CD4-positive, alpha-beta memory T cell (primary cell): Measurements from ENCODE around the gene PSMF1. TPM values are rescaled to one million over a fixed set of nuclear protein-coding genes. Genes with fewer than 3 reads are reported as not detected.
"Not testable (repeated sequence)": the region's sequence is repeated elsewhere in the genome, so short reads cannot be mapped to it uniquely, and the experiment has no call there.

Experiments used
- CTCF ChIA-PET: fragments of 350-600 bp; sonication (Branson Sonifier 250); formaldehyde crosslinking; loops from one replicate; lab custom pipeline; 2021; ENCODE audit warnings: inconsistent platforms; ENCODE audit not compliant: partially characterized antibody; lab: Charles Lee
- POLR2A ChIA-PET: fragments of 350-600 bp; sonication (Branson Sonifier 250); formaldehyde crosslinking; loops from one replicate; lab custom pipeline; 2021; ENCODE audit not compliant: partially characterized antibody; lab: Charles Lee
- DNase-seq, 5 donors: peaks; one replicate each; pipeline versions ENCODE4 v3.0.0 to v3.0.0-alpha.2; 2020 to 2022; ENCODE audit warnings: mixed read lengths in 1 of 5
- H3K27ac ChIP-seq: one replicate; pipeline ENCODE4 v1.7.0; 2013; ENCODE audit warnings: low read depth, low read length
- H3K27me3 ChIP-seq: 2 replicates; pipeline ENCODE4 v1.7.0; 2013; ENCODE audit warnings: mild to moderate bottlenecking, low read length, moderate library complexity; ENCODE audit not compliant: insufficient read depth
- H3K36me3 ChIP-seq: 2 replicates; pipeline ENCODE4 v1.7.0; 2013; ENCODE audit warnings: mild to moderate bottlenecking, low read length, moderate library complexity; ENCODE audit not compliant: insufficient read depth
- H3K4me1 ChIP-seq: 2 replicates; pipeline ENCODE4 v1.7.0; 2013; ENCODE audit warnings: mild to moderate bottlenecking, low read length, moderate library complexity; ENCODE audit not compliant: insufficient read depth
- H3K4me3 ChIP-seq, 2 donors: one replicate each; pipeline ENCODE4 v1.7.0; 2013; ENCODE audit warnings: low read length in 2 of 2, mild to moderate bottlenecking in 1 of 2
- H3K9me3 ChIP-seq, 2 donors: one replicate each; pipeline ENCODE4 v1.7.0; 2013; ENCODE audit warnings: low read length in 2 of 2, control low read depth in 1 of 2; ENCODE audit not compliant: control insufficient read depth in 1 of 2
- H3K27ac Mint-ChIP-seq, 7 donors: one replicate each; pipeline ENCODE4 v1.8.0; 2020 to 2021; ENCODE audit warnings: mixed read lengths in 7 of 7, mild to moderate bottlenecking in 6 of 7, inconsistent platforms in 3 of 7, moderate library complexity in 3 of 7
- H3K27me3 Mint-ChIP-seq, 2 donors: one replicate each; pipeline ENCODE4 v1.8.0; 2020 to 2021; ENCODE audit warnings: mixed read lengths in 2 of 2
- H3K36me3 Mint-ChIP-seq, 2 donors: one replicate each; pipeline ENCODE4 v1.8.0; 2020 to 2021; ENCODE audit warnings: mixed read lengths in 2 of 2, inconsistent platforms in 1 of 2, mild to moderate bottlenecking in 1 of 2
- H3K4me1 Mint-ChIP-seq, 4 donors: one replicate each; pipeline ENCODE4 v1.8.0; 2020 to 2021; ENCODE audit warnings: mixed read lengths in 4 of 4, mild to moderate bottlenecking in 1 of 4
- H3K4me3 Mint-ChIP-seq, 8 donors: one replicate each; pipeline ENCODE4 v1.8.0; 2020 to 2021; ENCODE audit warnings: mixed read lengths in 8 of 8, mild to moderate bottlenecking in 7 of 8, moderate library complexity in 6 of 8, inconsistent platforms in 3 of 8
- H3K9me3 Mint-ChIP-seq, 8 donors: one replicate each; pipeline ENCODE4 v1.8.0; 2020 to 2021; ENCODE audit warnings: mixed read lengths in 8 of 8, mild to moderate bottlenecking in 5 of 8, inconsistent platforms in 3 of 8, moderate library complexity in 1 of 8
- intact Hi-C: fragments of 100-400 bp; cut with micrococcal nuclease; formaldehyde crosslinking; loops from one replicate; pipeline ENCODE4 v1.15.1; 2023
- polyA plus RNA-seq, 2 donors: library from polyadenylated mRNA; unstranded; fragments of 300-500 nt; fragmentation: Illumina TruSeq; gene quantifications; one replicate each; pipeline ENCODE4 v1.2.3, GENCODE V29; 2021
- total RNA-seq, 2 experiments: library from RNA; stranded (reverse); gene quantifications; one replicate each; pipeline ENCODE4 v1.2.3, GENCODE V29; 2021

Gene PSMF1
- total and polyA plus RNA-seq, 4 experiments from 2014 or later, result 118 to 189 (median 128) TPM

GRCh38 chr20:1149812-1150211 is 31.4 kb downstream of the PSMF1 start:
- peaks cover 72 to 79% of the 10 kb centered on the region in 2 donors for H3K36me3 Mint-ChIP-seq
- H3K9me3 Mint-ChIP-seq, H3K27me3 Mint-ChIP-seq, H3K27me3 ChIP-seq, H3K9me3 ChIP-seq, H3K27ac ChIP-seq, H3K4me3 ChIP-seq, intact Hi-C loops, H3K27ac Mint-ChIP-seq, CTCF ChIA-PET, H3K4me3 Mint-ChIP-seq, POLR2A ChIA-PET, H3K4me1 ChIP-seq, DNase-seq: not testable (repeated sequence)
- peaks cover 22% of the 10 kb centered on the region for H3K36me3 ChIP-seq
- H3K4me1 Mint-ChIP-seq, result peaks cover 18 to 36% (median 21%) of the 10 kb centered on the region in 4 donors

GRCh38 chr20:1150218-1150617 is 31.8 kb downstream of the PSMF1 start:
- peaks cover 22% of the 10 kb centered on the region for H3K36me3 ChIP-seq

GRCh38 chr20:1150968-1151367 is 32.6 kb downstream of the PSMF1 start:
- Mint-ChIP-seq H3K27me3 (no peaks in the 10 kb centered on the region), H3K4me1 (peaks cover 14 to 28% (median 18%) of the 10 kb centered on the region in 4 donors), H3K36me3 (peaks cover 79 to 80% of the 10 kb centered on the region in 2 donors), H3K9me3 (peaks cover 0 to 7% (median 0%) of the 10 kb centered on the region in 8 donors), H3K27ac (no peak overlapping the region), H3K4me3 (no peak overlapping the region)
- Histone ChIP-seq H3K4me1 (no peaks in the 10 kb centered on the region), H3K27me3 (no peaks in the 10 kb centered on the region), H3K9me3 (no peaks in the 10 kb centered on the region), H3K36me3 (peaks cover 23% of the 10 kb centered on the region), H3K4me3 (no peak overlapping the region), H3K27ac (no peak overlapping the region)
- intact Hi-C loops, result no loop called here
- no peak for DNase-seq
- POLR2A ChIA-PET, result no interaction called here
- CTCF ChIA-PET, result interaction anchor here (1.3 kb wide), 1 partner anchor 42 kb away, joined by 4 read pairs; no protein-coding TSS in a partner anchor

More at GRCh38 chr20:1150218-1150617, 31.8 kb downstream of the PSMF1 start:
- POLR2A ChIA-PET, result no interaction called here
- H3K4me1 ChIP-seq, result peaks cover 4% of the 10 kb centered on the region
- no peaks in the 10 kb centered on the region for H3K27me3 ChIP-seq
- no peak overlapping the region for H3K4me3 ChIP-seq
- H3K4me3 Mint-ChIP-seq, result no peak overlapping the region
- intact Hi-C loops, result no loop called here
- H3K4me1 Mint-ChIP-seq, result peaks cover 18 to 35% (median 21%) of the 10 kb centered on the region in 4 donors
- H3K9me3 Mint-ChIP-seq, result peaks cover 0 to 5% (median 0%) of the 10 kb centered on the region in 8 donors
- no peak for DNase-seq
- H3K36me3 Mint-ChIP-seq, result peaks cover 76 to 80% of the 10 kb centered on the region in 2 donors
- CTCF ChIA-PET, result interaction anchor here (1.3 kb wide), 1 partner anchor 42 kb away, joined by 4 read pairs; no protein-coding TSS in a partner anchor
- no peak overlapping the region for H3K27ac ChIP-seq
- H3K9me3 ChIP-seq, result no peaks in the 10 kb centered on the region
- no peaks in the 10 kb centered on the region for H3K27me3 Mint-ChIP-seq
- peak overlapping the region in 1 of 7 donors; percentile 37 for H3K27ac Mint-ChIP-seq

- H3K9me3 ChIP-seq, result no peaks in the 10 kb centered on the region
- DNase-seq, result no peak
- no peaks in the 10 kb centered on the region for H3K27me3 ChIP-seq
- Mint-ChIP-seq H3K4me1 (peaks cover 4 to 16% (median 6%) of the 10 kb centered on the region in 4 donors), H3K4me3 (no peak overlapping the region), H3K36me3 (peaks cover 69 to 74% of the 10 kb centered on the region in 2 donors), H3K27me3 (no peaks in the 10 kb centered on the region), H3K9me3 (peaks cover 0 to 10% (median 0%) of the 10 kb centered on the region in 8 donors), H3K27ac (peak overlapping the region in 1 of 7 donors; percentile 57)
- no peak overlapping the region for H3K4me3 ChIP-seq
- no peak overlapping the region for H3K27ac ChIP-seq
- peaks cover 13% of the 10 kb centered on the region for H3K36me3 ChIP-seq
- H3K4me1 ChIP-seq, result no peaks in the 10 kb centered on the region
- POLR2A ChIA-PET, result no interaction called here
- intact Hi-C loops, result no loop called here
- CTCF ChIA-PET, result no interaction called here
Observed at GRCh38 chr20:1154226-1154625, 35.8 kb downstream of the PSMF1 start.

GRCh38 chr20:1154691-1155090 is 36.3 kb downstream of the PSMF1 start:
- CTCF ChIA-PET, result no interaction called here
- Histone ChIP-seq H3K27ac (no peak overlapping the region), H3K36me3 (peaks cover 15% of the 10 kb centered on the region), H3K27me3 (no peaks in the 10 kb centered on the region), H3K9me3 (no peaks in the 10 kb centered on the region), H3K4me1 (no peaks in the 10 kb centered on the region), H3K4me3 (no peak overlapping the region)
- Mint-ChIP-seq H3K36me3 (peaks cover 69 to 73% of the 10 kb centered on the region in 2 donors), H3K27ac (peak overlapping the region in 1 of 7 donors; percentile 36), H3K4me1 (peaks cover 4 to 16% (median 6%) of the 10 kb centered on the region in 4 donors), H3K4me3 (no peak overlapping the region), H3K27me3 (no peaks in the 10 kb centered on the region), H3K9me3 (peaks cover 0 to 10% (median 0%) of the 10 kb centered on the region in 8 donors)
- no peak for DNase-seq
- POLR2A ChIA-PET, result no interaction called here
- intact Hi-C loops, result no loop called here

GRCh38 chr20:1155342-1155741 is 36.9 kb downstream of the PSMF1 start:
- peaks cover 19% of the 10 kb centered on the region for H3K36me3 ChIP-seq

GRCh38 chr20:1160496-1160895 is 42.1 kb downstream of the PSMF1 start:
- Mint-ChIP-seq H3K4me3 (no peak overlapping the region), H3K36me3 (peaks cover 54 to 80% of the 10 kb centered on the region in 2 donors), H3K9me3 (peaks cover 0 to 6% (median 0%) of the 10 kb centered on the region in 8 donors), H3K27me3 (no peaks in the 10 kb centered on the region), H3K4me1 (peaks cover 0 to 1% (median 0%) of the 10 kb centered on the region in 4 donors), H3K27ac (no peak overlapping the region)
- H3K4me3 ChIP-seq, result no peak overlapping the region
- intact Hi-C loops, result no loop called here
- no peak overlapping the region for H3K27ac ChIP-seq
- no peaks in the 10 kb centered on the region for H3K9me3 ChIP-seq
- peaks cover 48% of the 10 kb centered on the region for H3K36me3 ChIP-seq
- H3K27me3 ChIP-seq, result no peaks in the 10 kb centered on the region
- CTCF ChIA-PET, result no interaction called here
- POLR2A ChIA-PET, result no interaction called here
- DNase-seq, result no peak
- H3K4me1 ChIP-seq, result no peaks in the 10 kb centered on the region

More at GRCh38 chr20:1155342-1155741, 36.9 kb downstream of the PSMF1 start:
- intact Hi-C loops, result no loop called here
- Mint-ChIP-seq H3K36me3 (peaks cover 74 to 78% of the 10 kb centered on the region in 2 donors), H3K27me3 (no peaks in the 10 kb centered on the region), H3K9me3 (peaks cover 0 to 10% (median 0%) of the 10 kb centered on the region in 8 donors), H3K4me3 (no peak overlapping the region), H3K4me1 (peaks cover 4 to 16% (median 6%) of the 10 kb centered on the region in 4 donors), H3K27ac (no peak overlapping the region)
- no peak overlapping the region for H3K27ac ChIP-seq
- DNase-seq, result no peak
- H3K27me3 ChIP-seq, result no peaks in the 10 kb centered on the region
- CTCF ChIA-PET, result no interaction called here
- H3K4me1 ChIP-seq, result no peaks in the 10 kb centered on the region
- H3K4me3 ChIP-seq, result no peak overlapping the region
- POLR2A ChIA-PET, result no interaction called here
- H3K9me3 ChIP-seq, result no peaks in the 10 kb centered on the region
